ENCODE measurements around the gene GATA3.
"Not testable (repeated sequence)": the region's sequence is repeated elsewhere in the genome, so short reads cannot be mapped to it uniquely, and the experiment has no call there.

Gene GATA3
- total RNA-seq, result 14.0 to 129 (median 22.4) reads per million in 4 experiments

GRCh38 chr10:8054494-8055407 lies at the start of gene GATA3:
Gene GATA3 (plus strand): TSS chr10:8054688. CDS start chr10:8055656, 968 bp downstream.
- DNase-seq, result peak; percentile 69

- no peak for DNase-seq
Observed at GRCh38 chr10:8006274-8006999, 48.1 kb upstream of the GATA3 start.

- no peak for DNase-seq
Observed at GRCh38 chr10:8009031-8009430, 45.5 kb upstream of the GATA3 start.

- DNase-seq, result no peak
Observed at GRCh38 chr10:8013006-8013405, 41.5 kb upstream of the GATA3 start.

- DNase-seq, result no peak
Observed at GRCh38 chr10:8013619-8014018, 40.9 kb upstream of the GATA3 start.

- no peak for DNase-seq
Observed at GRCh38 chr10:8014649-8015048, 39.8 kb upstream of the GATA3 start.

GRCh38 chr10:8017277-8017676 lies 37.2 kb upstream of the GATA3 start:
- DNase-seq, result no peak

GRCh38 chr10:8023321-8023720 lies 31.2 kb upstream of the GATA3 start:
- DNase-seq, result no peak

- no peak for DNase-seq
Observed at GRCh38 chr10:8023851-8024250, 30.6 kb upstream of the GATA3 start.

- DNase-seq, result no peak
Observed at GRCh38 chr10:8026349-8027259, 27.9 kb upstream of the GATA3 start.

- DNase-seq, result not testable (repeated sequence)
Observed at GRCh38 chr10:8031211-8031610, 23.3 kb upstream of the GATA3 start.

- DNase-seq, result no peak
Observed at GRCh38 chr10:8032558-8032957, 21.9 kb upstream of the GATA3 start.

- DNase-seq, result no peak
Observed at GRCh38 chr10:8033812-8034465, 20.5 kb upstream of the GATA3 start.

GRCh38 chr10:8034466-8035005 lies 20.0 kb upstream of the GATA3 start:
- DNase-seq, result no peak

- DNase-seq, result no peak
Observed at GRCh38 chr10:8035006-8035640, 19.4 kb upstream of the GATA3 start.

GRCh38 chr10:8035641-8036470 lies 18.6 kb upstream of the GATA3 start:
- no peak for DNase-seq

GRCh38 chr10:8036506-8037198 lies 17.8 kb upstream of the GATA3 start:
- DNase-seq, result no peak

- DNase-seq, result no peak
Observed at GRCh38 chr10:8037199-8037801, 17.2 kb upstream of the GATA3 start.
